Measurements from ENCODE around the gene NOPCHAP1.
"Not testable (repeated sequence)": the region's sequence is repeated elsewhere in the genome, so short reads cannot be mapped to it uniquely, and the experiment has no call there.

The NOPCHAP1 gene, protein sequence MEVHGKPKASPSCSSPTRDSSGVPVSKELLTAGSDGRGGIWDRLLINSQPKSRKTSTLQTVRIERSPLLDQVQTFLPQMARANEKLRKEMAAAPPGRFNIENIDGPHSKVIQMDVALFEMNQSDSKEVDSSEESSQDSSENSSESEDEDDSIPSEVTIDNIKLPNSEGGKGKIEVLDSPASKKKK

GRCh38 chr12:104986022-104986941 is at the start of gene NOPCHAP1:
Gene NOPCHAP1 (plus strand): TSS chr12:104986316. CDS start chr12:104986353, 37 bp downstream.
- DNase-seq: peak; percentile 87

DNA sequence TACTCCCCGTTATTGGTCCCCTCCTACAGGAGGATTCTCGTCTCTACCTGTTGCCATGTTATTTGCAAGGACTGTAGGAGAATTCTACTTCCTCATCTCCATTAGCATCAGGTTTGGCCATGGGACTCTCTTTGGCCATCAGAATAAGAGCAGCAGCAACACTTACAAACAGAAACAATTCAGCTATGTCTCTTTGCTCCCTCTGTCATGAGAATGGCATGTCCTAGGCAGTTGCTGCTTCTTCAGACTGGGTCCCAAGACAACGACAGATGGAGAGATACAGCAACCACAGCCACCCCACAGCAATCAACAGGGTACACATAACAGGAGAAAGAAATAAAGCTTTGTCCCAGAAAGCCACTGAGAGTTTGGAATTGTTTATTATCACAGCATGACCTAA is 47.7 kb upstream of the NOPCHAP1 start:
- DNase-seq: no peak

GRCh38 chr12:104939089-104939488 is 47.0 kb upstream of the NOPCHAP1 start:
- DNase-seq: no peak

DNA sequence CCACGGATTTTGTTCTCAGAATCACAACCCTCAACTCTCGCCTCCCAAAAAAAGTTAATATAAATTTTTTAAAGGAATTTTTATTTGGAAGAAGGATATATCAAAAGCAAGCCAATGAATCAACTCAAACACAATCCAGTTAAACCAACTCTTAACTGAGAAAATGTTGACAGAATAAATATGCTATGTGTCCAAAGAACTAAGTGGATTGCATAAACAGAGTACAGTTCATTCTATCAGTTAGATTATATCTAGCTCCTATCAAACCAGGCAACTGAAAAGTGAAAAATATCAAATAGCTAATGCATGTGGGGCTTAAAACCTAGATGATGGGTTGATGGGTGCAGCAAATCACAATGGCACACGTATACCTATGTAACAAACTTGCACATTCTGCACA is 44.7 kb upstream of the NOPCHAP1 start:
- no peak for DNase-seq

- no peak for DNase-seq
Observed at GRCh38 chr12:104942075-104942474, 44.0 kb upstream of the NOPCHAP1 start.

- DNase-seq: not testable (repeated sequence)
Observed at GRCh38 chr12:104943401-104943800, 42.7 kb upstream of the NOPCHAP1 start.

DNA sequence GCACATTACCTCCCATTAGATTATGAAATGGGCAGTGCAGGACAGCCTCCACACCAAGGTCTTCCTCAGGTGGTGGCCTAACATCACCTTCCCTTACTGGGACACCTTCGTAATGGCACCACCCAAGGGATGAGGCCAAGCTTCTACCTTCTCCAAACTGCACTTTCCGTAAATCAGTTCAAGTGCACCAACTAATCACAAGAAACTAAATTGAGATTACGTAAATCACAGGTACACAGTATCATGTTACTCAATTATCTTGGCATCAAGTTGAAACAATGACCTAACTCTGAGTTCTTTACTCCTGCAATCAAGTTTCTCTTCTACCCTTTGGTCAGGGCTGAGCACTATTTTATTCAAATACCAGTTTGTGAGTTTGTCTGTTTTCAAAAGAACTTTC is 41.9 kb upstream of the NOPCHAP1 start:
- no peak for DNase-seq

DNA sequence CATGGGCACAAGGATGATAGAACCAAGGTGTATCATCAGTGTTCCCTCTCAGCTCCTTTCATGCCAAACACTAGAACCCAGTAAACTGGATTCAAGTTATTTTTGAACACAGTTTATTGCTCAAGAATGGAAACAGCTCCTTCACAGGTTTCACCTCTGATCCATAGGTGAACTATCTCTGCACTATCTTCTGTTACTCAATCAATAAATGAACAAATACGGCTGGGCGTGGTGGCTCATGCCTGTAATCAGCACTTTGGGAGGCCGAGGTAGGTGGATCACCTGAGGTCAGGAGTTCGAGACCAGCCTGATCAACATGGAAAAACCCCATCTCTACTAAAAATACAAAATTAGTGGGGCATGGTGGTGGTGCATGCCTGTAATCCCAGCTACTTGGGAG is 37.4 kb upstream of the NOPCHAP1 start:
- not testable (repeated sequence) for DNase-seq

DNA sequence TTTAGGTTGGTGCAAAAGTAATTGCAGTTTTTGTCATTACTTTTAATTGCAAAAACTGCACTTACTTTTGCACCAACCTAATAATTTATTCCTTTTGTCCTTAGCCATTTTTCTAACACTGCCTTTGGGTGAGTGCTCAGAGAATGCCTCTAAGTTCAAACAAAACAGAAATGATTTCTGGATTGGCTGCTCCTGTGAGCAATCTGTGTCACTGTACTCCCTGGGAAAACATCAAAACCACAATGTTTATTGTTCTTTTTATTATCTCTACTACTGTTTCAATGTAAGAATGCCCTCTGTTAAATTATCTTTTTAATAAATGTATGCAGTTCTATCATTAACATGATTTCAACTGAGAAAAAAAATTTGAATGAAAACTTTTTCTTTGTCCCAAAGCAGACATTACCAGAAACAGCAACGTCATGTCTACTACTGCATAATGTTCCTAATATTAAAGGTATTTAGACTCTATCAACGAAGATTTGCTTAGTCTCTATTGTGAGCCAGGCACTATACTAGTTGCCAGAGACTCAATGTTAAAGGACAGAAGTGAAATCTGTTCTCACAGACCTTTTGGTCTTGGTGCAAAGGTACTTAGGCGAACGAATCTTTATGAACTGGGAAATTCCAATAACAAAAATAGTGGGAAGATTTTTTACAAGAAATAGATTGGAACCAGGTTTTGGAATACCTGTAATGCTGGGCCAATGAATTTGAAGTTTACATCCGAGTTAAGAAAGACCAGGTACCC is 34.2 kb upstream of the NOPCHAP1 start:
- no peak for DNase-seq

DNA sequence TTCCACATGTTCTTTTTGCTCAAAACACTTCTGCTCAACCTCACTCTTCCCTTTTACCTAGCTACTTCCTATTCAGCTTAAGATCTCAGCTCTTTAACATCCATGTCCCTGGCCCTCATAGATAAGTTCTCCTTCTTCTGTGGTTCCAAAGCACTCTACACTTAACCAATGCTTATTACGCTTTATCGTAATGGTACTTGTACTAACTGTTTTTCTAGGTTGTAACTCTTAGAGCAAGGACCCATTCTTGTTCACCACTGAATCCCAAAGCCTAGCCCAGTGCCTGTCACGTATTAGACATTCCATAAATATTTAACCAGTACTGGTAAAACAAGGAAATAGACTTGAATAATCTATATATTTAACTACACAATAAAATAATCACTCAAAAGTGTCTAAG is 33.3 kb upstream of the NOPCHAP1 start:
- no peak for DNase-seq

GRCh38 chr12:104953323-104953722 is 32.8 kb upstream of the NOPCHAP1 start:
- DNase-seq: no peak

DNA sequence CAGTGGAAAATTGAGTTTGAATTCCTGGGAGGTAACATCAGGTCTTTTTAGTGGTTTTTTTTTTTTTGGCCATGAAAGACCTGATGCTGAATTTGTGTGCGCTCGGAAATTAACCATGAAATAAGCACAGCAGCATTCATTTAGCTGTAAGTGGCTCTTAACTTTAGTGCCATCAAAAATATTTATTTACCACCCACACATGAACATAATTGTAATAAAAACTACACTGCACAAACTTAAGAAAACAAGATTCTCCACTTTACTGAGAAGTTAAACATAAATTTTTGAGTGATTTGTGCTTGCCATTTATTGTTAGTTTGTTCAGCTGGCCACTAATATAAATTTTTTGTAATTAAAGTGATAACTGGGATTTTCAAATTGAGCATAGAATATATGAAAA is 30.4 kb upstream of the NOPCHAP1 start:
- no peak for DNase-seq

DNA sequence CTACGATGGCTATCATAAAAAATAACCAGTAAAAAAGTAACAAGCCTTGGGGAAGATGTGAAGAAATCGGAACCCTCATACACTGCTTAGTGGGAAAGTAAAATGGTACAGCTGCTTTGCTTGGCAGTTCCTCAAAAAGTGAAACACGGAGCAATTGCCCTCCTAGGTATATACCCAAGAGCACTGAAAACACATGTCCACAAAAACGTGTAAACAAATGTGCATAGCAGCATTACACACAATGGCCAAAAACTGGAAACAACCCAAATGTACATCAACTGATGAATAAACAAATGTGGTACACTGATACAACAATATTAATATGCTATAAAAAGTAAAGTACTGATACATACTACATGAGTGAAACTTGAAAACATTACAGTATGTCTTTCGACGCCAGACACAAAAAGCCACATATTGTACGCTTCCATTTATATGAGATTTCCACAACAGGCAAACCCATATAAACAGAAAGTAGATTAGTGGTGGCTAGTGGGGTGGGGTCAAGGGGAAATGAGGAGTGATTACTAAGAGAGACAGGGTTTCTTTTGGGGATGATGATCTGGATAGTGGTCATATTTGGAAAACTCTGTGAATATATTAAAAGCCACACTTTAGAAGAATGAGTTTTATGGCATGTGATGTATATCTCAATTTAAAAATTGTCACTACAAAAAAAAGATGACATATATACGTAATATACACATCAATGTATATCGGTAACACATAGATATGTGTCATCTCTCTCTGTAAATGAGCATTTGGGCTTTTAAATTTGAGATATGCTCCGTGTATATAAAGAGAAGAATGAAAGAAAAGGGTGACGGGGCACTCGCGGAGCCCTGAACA is 29.0 kb upstream of the NOPCHAP1 start:
- no peak for DNase-seq

GRCh38 chr12:104957719-104958000 is 28.5 kb upstream of the NOPCHAP1 start:
- peak; percentile 12 for DNase-seq

DNA sequence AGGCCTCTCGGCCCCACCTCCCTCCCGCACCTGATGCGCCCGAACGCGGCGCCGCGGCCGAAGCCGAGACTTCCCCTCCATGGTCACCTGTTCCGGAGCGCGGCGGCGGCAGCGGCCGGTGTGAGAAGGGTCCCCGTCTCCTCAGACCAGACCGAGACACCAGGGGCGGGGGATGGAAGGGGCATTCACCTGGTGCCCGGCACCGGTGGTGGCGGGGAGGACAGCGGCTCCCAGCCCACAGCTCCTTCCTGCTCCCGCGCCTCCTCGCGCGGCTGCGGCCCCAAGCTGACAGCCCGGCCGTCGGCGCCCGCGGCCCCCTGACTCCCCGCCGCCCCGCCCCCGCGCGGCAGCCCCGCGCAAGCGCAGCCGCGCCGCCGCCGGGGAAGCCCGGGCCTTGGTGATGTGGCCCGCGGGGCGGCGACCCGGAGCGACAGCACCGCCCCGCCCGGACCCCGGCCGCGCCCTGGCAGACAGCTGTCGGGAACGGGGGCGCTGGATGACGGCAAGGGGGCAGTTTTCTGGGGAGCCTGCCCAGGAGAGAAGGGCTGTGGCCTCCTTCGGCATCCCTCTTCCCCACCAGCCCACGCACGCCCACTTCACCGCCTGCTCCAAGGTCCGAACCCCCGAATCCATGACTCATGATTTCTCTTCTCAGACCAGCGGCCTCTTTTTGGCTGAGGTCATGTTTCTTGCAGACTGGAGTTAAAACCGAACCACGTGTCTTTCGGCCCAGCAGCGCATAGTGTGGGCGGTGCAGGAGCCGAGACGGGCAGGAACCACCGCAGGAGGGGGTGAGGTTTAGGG is 27.9 kb upstream of the NOPCHAP1 start, which contains the start of gene SLC41A2:
Gene SLC41A2, minus strand, starts transcription at position 290 of the 804 bp plus-strand sequence. CDS start 29,763 bp downstream, outside the sequence.
- no peak for DNase-seq

GRCh38 chr12:104958805-104959334 is 27.2 kb upstream of the NOPCHAP1 start:
- DNase-seq: peak; percentile 24

GRCh38 chr12:104959335-104959841 is 26.7 kb upstream of the NOPCHAP1 start:
- DNase-seq: no peak

DNA sequence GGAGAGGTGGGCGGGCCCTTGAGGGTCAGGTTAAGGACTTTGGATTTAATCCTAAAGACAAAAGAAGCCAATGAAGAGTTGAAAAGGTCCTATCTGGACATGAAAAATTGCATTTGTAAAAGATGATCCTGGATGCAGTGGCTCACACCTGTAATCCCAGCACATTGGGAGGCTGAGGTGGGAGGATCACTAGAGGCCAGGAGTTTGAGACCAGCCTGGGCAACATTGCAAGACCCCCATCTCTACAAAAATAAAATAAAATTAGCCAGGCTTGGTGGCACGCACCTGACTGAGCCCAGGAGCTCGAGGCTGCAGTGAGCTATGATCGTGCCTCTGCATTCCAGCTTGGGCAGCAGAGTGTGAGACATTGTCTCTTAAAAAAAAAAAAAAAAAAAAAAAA is 25.7 kb upstream of the NOPCHAP1 start:
- no peak for DNase-seq

DNA sequence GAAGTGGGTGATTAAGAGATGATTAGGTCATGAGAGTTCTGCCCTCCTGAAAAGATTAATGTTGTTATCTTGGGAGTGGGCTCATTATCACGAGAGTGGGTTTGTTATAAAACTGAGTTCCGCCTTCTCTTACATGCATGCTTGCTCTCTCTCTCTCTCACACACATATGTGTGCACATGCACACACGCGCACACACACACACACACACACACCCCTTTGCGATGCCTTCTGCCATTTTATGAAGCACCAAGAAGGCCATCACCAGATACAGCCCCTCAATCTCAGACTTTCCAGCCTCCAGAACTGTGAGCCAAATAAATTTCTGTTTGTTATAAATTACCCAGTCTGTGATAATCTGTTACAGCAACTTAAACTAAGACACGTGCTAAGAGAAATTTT is 22.4 kb upstream of the NOPCHAP1 start:
- no peak for DNase-seq

DNA sequence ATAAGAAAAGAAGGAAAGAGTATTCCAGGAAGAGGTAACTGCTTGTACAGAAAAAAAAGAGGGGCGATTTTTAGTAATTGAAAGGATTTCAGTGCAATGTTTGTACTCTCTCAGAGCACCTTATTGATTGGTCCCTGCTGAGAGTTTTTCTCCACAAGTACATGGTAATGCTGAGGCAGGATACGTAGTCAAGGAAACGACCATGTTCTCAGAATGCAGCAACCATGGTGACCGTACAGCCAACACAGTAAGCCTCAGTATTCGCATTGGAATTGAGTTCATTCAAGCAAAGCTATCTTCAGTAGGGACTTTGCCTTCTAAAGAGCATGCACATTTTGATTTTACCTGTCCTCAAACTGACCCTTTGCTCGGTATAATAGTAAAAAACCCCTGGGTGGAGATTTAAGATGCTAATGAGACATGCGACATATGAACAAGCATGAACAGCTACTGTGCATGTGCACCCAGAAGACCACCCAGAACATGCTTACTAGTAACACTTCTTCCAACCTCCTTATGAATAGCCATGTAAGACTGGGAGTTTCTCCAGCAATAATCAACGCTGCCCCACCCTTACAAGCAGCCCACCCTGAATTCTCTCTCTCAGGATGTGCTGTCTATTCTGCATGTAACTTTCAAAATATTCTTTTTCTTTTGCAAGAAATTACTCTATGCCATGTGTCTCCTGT is 21.8 kb upstream of the NOPCHAP1 start:
- no peak for DNase-seq

DNA sequence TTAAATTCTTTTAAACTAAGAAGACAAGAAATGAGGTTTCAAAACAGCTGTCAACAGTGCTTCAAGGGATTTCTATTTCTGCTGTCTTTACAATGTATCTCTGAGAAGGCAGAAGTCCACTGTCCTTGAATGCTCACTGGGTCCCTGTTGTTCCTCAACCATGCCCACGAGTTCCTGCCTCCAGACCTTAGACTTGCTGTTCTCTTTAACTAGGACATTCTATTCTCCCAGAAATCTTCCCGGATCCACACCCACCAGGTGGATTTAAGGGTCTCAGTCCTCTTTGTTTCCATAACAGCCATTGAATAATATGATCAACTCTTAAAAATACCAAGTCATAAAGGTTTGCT is 21.3 kb upstream of the NOPCHAP1 start:
- DNase-seq: no peak
